ENCODE results near the gene LMOD2. TPM values are rescaled to one million over a fixed set of nuclear protein-coding genes. Genes with fewer than 3 reads are reported as not detected.

LMOD2 gene
- total RNA-seq, 1 experiment from 2014 or later = not detected

GRCh38 chr7:123624527-123625183, 31.0 kb upstream of the LMOD2 start (continued):
- TF ChIP-seq CTCF (IDR thresholded peaks at IDR 0.05 in 2 of 3, conservative IDR thresholded peaks at IDR 0.05 in 1 of 3; ENCODE audit: borderline replicate concordance in 1 of 3, insufficient read depth in 1 of 3, low read depth in 2 of 3, low read length in 2 of 3) = peak; percentile 14 to 81 (median 68); a peak in 4 of 6 replicates

GRCh38 chr7:123625254-123625653, 30.4 kb upstream of the LMOD2 start:
- Histone ChIP-seq H3K9me3 (ENCODE audit: control insufficient read depth in 1 of 2, insufficient read depth in 1 of 2, low read depth in 1 of 2, low read length in 2 of 2) (no peaks in the 10 kb centered on the region), H3K36me3 (ENCODE audit: control insufficient read depth in 1 of 2, insufficient read depth in 2 of 2, low read length in 2 of 2) (no peaks in the 10 kb centered on the region), H3K9ac (ENCODE audit: low read length) (no peak overlapping the region), H3K4me2 (ENCODE audit: low read length) (no peak overlapping the region), H3K4me1 (ENCODE audit: control insufficient read depth in 1 of 2, insufficient read depth in 2 of 2, low read length in 2 of 2) (no peaks in the 10 kb centered on the region), H3K4me3 (replicated peaks in 1 of 2; ENCODE audit: low read depth in 1 of 2, low read length in 2 of 2) (no peak overlapping the region), H3K27me3 (ENCODE audit: insufficient read depth, low read length) (no peaks in the 10 kb centered on the region), H3K9me2 (ENCODE audit: insufficient read depth) (peaks cover 3% of the 10 kb centered on the region; the same call in 1 of the 2 replicates), H3K27ac (ENCODE audit: low read depth, low read length) (no peak overlapping the region), H4K20me1 (ENCODE audit: insufficient read depth) (no peaks in the 10 kb centered on the region), H2AFZ (ENCODE audit: low read depth, low read length, poor library complexity, severe bottlenecking) (peak overlapping the region; percentile 70), H3K79me2 (ENCODE audit: insufficient read depth, low read length) (no peaks in the 10 kb centered on the region)
- TF ChIP-seq EZH2phosphoT487 (IDR thresholded peaks at IDR 0.05; ENCODE audit: borderline replicate concordance) = no peak
- TF ChIP-seq EZH2 (IDR thresholded peaks at IDR 0.05) = no peak
- TF ChIP-seq MAX (IDR thresholded peaks at IDR 0.05) = no peak
- TF ChIP-seq SIN3A (IDR thresholded peaks at IDR 0.05; ENCODE audit: low read depth) = no peak
- TF ChIP-seq YY1 (IDR thresholded peaks at IDR 0.05; ENCODE audit: extremely low read depth, insufficient replicate concordance, low read depth, low read length) = no peak
- TF ChIP-seq CEBPB (IDR thresholded peaks at IDR 0.05; ENCODE audit: low read depth) = no peak
- TF ChIP-seq CBX3 (IDR thresholded peaks at IDR 0.05; ENCODE audit: low read depth) = no peak
- no peak for TF ChIP-seq FOSL1 (IDR thresholded peaks at IDR 0.05; ENCODE audit: low read depth)
- no peak for TF ChIP-seq REST (IDR thresholded peaks at IDR 0.05; ENCODE audit: low read depth)
- no peak for TF ChIP-seq JUND (IDR thresholded peaks at IDR 0.05)
- TF ChIP-seq SRF (IDR thresholded peaks at IDR 0.05; ENCODE audit: low read depth) = no peak
- no peak for TF ChIP-seq ELF1 (IDR thresholded peaks at IDR 0.05; ENCODE audit: borderline replicate concordance, low read depth)
- TF ChIP-seq POLR2A (IDR thresholded peaks at IDR 0.05; ENCODE audit: borderline replicate concordance, extremely low read depth, insufficient read depth, insufficient read length) = no peak
- TF ChIP-seq ZBTB33 (IDR thresholded peaks at IDR 0.05; ENCODE audit: extremely low read depth, insufficient replicate concordance, low read length) = no peak
- ChIA-PET CTCF (interaction anchor here (0.7 to 1.9 kb wide), 3 partner anchors 10 to 131 kb away, joined by 3 to 10 read pairs (median 3); no protein-coding TSS in a partner anchor), RAD21 (ENCODE audit: low non-redundant PET in 1 of 2, low total read pairs in 2 of 2, uncharacterized antibody in 2 of 2, unreplicated experiment in 2 of 2) (no interaction called here), POLR2A (no interaction called here)
- DNase-seq (ENCODE audit: low read depth, low spot score) = no peak
- intact Hi-C loops (cut with micrococcal nuclease) = no loop called here
- no TSS peak for BruUV-seq (replicated peaks)
- no peak for ATAC-seq

Data from HCT116 (cell line).